K562 (cell line): ENCODE data around the gene IGF2BP1. TPM values are rescaled to one million over a fixed set of nuclear protein-coding genes. Genes with fewer than 3 reads are reported as not detected.

Source experiments
- ARID4B ChIP-seq: sonication (generic); formaldehyde crosslinking; IDR thresholded peaks from 2 replicates; pipeline ENCODE4 v1.8.0; 2022; ENCODE audit warnings: mild to moderate bottlenecking, missing genetic modification reagents
- ATF2 ChIP-seq: sonication (generic); formaldehyde crosslinking; IDR thresholded peaks from 2 replicates; pipeline ENCODE4 v1.8.1; 2022; ENCODE audit warnings: missing genetic modification reagents
- ATF4 ChIP-seq: fragments of 450-650 bp; formaldehyde crosslinking; IDR thresholded peaks from 2 replicates; pipeline ENCODE4 v1.4.0; 2022; ENCODE audit warnings: mild to moderate bottlenecking, moderate library complexity
- CBFA2T3 ChIP-seq: fragments of 450-650 bp; IDR thresholded peaks from 2 replicates; pipeline ENCODE4 v1.6.1; 2017
- CEBPG ChIP-seq, 3 experiments: fragments of 200-800 bp in 1 of 3; sonication (Bioruptor generic) in 1 of 3; sonication (generic) in 1 of 3; formaldehyde crosslinking in 1 of 3; IDR thresholded peaks in 2 of 3; conservative IDR thresholded peaks in 1 of 3; 2 replicates each; pipeline versions ENCODE4 v1.6.1 to v1.8.0; 2016 to 2022; ENCODE audit warnings: missing compliant biosample characterization in 2 of 3, missing genetic modification characterization in 2 of 3, mild to moderate bottlenecking in 1 of 3, missing genetic modification reagents in 1 of 3
- CREB3L1 ChIP-seq: fragments of 450-650 bp; IDR thresholded peaks from 2 replicates; pipeline ENCODE4 v1.6.1; 2014; ENCODE audit warnings: low read depth, mild to moderate bottlenecking, moderate library complexity, borderline replicate concordance
- E2F4 ChIP-seq: sonication (generic); formaldehyde crosslinking; IDR thresholded peaks from 2 replicates; pipeline ENCODE4 v1.8.0; 2022; ENCODE audit warnings: mild to moderate bottlenecking, low read depth, missing genetic modification reagents
- ESRRB ChIP-seq: fragments of 250-450 bp; sonication (Bioruptor Pico); IDR thresholded peaks from 2 replicates; pipeline ENCODE4 v1.5.0; 2020; ENCODE audit warnings: mild to moderate bottlenecking, moderate library complexity, borderline replicate concordance
- HMGXB4 ChIP-seq: sonication (generic); formaldehyde crosslinking; IDR thresholded peaks from 2 replicates; pipeline ENCODE4 v1.8.1; 2023; ENCODE audit warnings: mild to moderate bottlenecking, missing genetic modification reagents
- RBBP5 ChIP-seq: fragments of 200-600 bp; sonication (generic); IDR thresholded peaks from 2 replicates; pipeline ENCODE4 v1.6.1; 2012; ENCODE audit warnings: borderline replicate concordance, mild to moderate bottlenecking, low read length, control low read depth, inconsistent platforms; ENCODE audit not compliant: insufficient read depth, poor library complexity, severe bottlenecking
- ZNF224 ChIP-seq: sonication (generic); formaldehyde crosslinking; IDR thresholded peaks from 2 replicates; pipeline ENCODE4 v1.8.0; 2022; ENCODE audit warnings: mild to moderate bottlenecking, missing genetic modification reagents
- polyA plus RNA-seq, 8 experiments: library from polyadenylated mRNA; depleted of rRNA in 4 of 8; stranded (reverse) in 5 of 8; unstranded in 3 of 8; fragments of >200 nt; fragmentation: Nextera tagmentation in 2 of 8; fragmentation: Illumina TruSeq in 1 of 8; extraction: Ambion mirVana in 2 of 8; extraction: Trizol in 1 of 8; gene quantifications; 2 replicates each; pipeline versions ENCODE4 v1.2.1 to v1.2.3, GENCODE V29; 2011 to 2014; ENCODE audit warnings: inconsistent platforms in 1 of 8, missing spikeins in 1 of 8
- total RNA-seq, 7 experiments: library from RNA; depleted of rRNA in 6 of 7; stranded (reverse); fragments of >200 nt in 6 of 7; fragmentation: Illumina TruSeq in 2 of 7; extraction: Trizol in 2 of 7; gene quantifications; 2 replicates each; pipeline versions ENCODE4 v1.2.1 to v1.2.3, GENCODE V29; 2011 to 2021; ENCODE audit warnings: low replicate concordance in 1 of 7

IGF2BP1 gene
- total and polyA plus RNA-seq, 9 of the 15 experiments (the other 6 are each of a cell fraction or from before 2014, with no cell fraction given) = 13.0 to 318 (median 53.6) TPM

GRCh38 chr17:49076573-49077384, 79.6 kb downstream of the IGF2BP1 start (continued):
- 0 out of 2 replicates have a peak, but pooled peaks have one; percentile 45 for TF ChIP-seq ARID4B (CRISPR knock-in tag)
- TF ChIP-seq E2F4 = no peak
- TF ChIP-seq ATF2 (CRISPR knock-in tag) = no peak
- 0 out of 2 replicates have a peak, but pooled peaks have one; percentile 56 for TF ChIP-seq ESRRB (CRISPR knock-in tag)
- TF ChIP-seq CBFA2T3 = peak; percentile 62; the same call in 1 of the 2 replicates
- TF ChIP-seq RBBP5 = no peak
- no peak for TF ChIP-seq HMGXB4
- no peak for TF ChIP-seq CEBPG (CRISPR knock-in tag; IDR thresholded peaks at IDR 0.05)
- peak in 1 of 2 experiments; percentile 46; a peak in 1 of 4 replicates for TF ChIP-seq CEBPG (tag; conservative IDR thresholded peaks at IDR 0.05 in 1 of 2, IDR thresholded peaks at IDR 0.05 in 1 of 2)
- TF ChIP-seq ZNF224 = no peak
- TF ChIP-seq ATF4 (CRISPR knock-in tag) = peak; percentile 89
- TF ChIP-seq CREB3L1 = no peak
